Stimulated activated effector memory CD8-positive, alpha-beta T cell treated with anti-CD3 and anti-CD28 coated beads, Interleukin-12 subunit alpha, Interleukin-12 subunit beta, amount 100 ng/mL, for 72 hours (primary cell): ENCODE measurements around the gene HSF4.

Experiments used
- ATAC-seq: fragments of 150-1000 bp; cut with Tn5 transposase; 2 replicates; pipeline ENCODE4 v1.10.0; 2021
- DNase-seq, 2 donors: peaks; one replicate each; pipeline ENCODE4 v3.0.0; 2021 to 2022; ENCODE audit warnings: low spot score in 2 of 2
- H3K27ac Mint-ChIP-seq: one replicate; pipeline ENCODE4 v1.8.0; 2022; ENCODE audit warnings: mild to moderate bottlenecking, mixed read lengths
- H3K36me3 Mint-ChIP-seq: one replicate; pipeline ENCODE4 v1.8.0; 2022; ENCODE audit warnings: mild to moderate bottlenecking, mixed read lengths
- H3K4me1 Mint-ChIP-seq: one replicate; pipeline ENCODE4 v1.8.0; 2022; ENCODE audit warnings: mixed read lengths
- H3K4me3 Mint-ChIP-seq: one replicate; pipeline ENCODE4 v1.8.0; 2022; ENCODE audit warnings: mild to moderate bottlenecking, mixed read lengths
- H3K9me3 Mint-ChIP-seq: one replicate; pipeline ENCODE4 v1.8.0; 2022; ENCODE audit warnings: mixed read lengths

The HSF4 gene

DNA sequence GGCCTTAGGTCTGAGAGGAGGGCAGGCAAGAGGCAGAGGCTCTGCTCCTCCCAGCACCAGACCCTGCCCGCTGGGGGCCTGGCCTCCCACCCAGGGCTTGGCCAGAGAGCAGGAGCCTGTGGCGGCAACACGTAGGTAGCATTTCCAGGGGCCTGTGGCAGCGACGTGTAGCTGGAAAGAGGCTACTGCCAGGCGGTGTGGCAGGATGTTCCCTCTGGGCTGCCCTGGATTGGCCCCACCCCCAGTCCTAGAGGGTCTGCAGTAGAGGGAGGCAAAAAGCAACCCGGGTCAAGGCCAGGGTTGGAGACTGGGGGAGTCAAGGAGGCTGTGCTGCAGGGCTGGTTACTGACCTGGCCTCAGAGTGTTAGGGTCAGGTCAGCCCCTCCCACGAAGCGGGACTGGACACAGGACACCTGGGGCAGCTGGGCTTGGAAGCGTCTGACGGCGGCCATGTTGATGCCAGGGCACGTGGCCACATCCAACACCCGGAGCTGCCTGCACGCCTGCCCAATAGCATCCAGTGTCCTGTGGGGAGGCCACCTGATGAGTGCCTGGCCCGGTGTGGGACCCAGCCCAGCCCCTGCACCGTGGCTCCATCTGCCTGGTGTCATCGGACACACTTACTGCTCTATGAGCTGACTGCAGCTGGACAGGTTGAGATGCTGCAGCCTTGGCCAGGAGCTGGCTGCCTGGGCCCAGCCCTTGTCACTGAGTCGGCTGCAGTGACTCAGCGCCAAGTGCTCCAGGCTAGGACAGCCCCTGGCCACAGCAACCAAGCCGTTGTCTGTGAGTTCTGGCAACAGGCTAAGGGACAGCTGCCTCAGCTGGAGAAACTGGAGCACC, 42.9 kb downstream of the HSF4 start:
- ATAC-seq (no peak), DNase-seq (no peak)
- H3K36me3 Mint-ChIP-seq, result peaks cover 32% of the 10 kb centered on the region
- H3K9me3 Mint-ChIP-seq, result no peaks in the 10 kb centered on the region
- peak overlapping the region; percentile 89 for H3K27ac Mint-ChIP-seq
- no peak overlapping the region for H3K4me3 Mint-ChIP-seq
- peaks cover 13% of the 10 kb centered on the region for H3K4me1 Mint-ChIP-seq

DNA sequence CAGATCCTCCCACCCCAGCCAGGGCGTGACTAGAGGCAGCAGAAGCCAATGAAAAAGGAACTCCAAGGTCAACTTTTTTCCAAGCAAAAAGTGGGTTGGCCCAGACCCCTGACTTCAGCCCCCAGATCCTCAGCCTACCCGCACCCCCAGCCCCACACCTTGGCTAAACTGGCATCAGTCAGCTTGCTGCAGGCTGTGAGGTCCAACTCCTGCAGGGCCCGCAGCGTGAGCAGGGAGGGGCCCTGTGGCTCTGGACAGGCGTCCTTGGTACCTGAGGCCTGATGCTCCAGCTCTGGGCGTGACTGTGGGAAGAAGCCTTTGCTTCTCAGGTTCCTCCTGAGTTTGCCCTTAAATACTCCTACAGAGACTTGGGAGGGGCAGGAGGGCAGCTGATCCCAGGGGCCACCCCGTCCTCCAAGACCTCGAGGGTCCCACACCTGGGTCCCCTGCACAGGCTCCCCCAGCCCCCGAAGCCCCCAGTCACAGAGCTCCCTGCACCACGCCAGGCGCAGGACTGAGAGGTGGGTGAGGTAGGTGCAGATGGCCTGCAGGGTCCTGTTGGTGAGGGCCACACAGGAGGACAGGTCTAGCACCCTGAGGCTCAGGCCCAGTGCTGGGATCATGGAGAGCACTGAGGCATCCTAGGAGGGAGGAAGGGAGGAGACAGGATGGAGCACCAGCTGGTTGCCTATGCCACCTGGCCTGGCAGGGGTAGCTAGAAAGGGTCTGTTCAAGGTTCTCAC, 43.8 kb downstream of the HSF4 start:
- H3K27ac Mint-ChIP-seq, result peak overlapping the region; percentile 60
- H3K4me3 Mint-ChIP-seq, result no peak overlapping the region
- H3K36me3 Mint-ChIP-seq, result peaks cover 26% of the 10 kb centered on the region
- peaks cover 13% of the 10 kb centered on the region for H3K4me1 Mint-ChIP-seq
- DNase-seq (no peak), ATAC-seq (no peak)
- H3K9me3 Mint-ChIP-seq, result no peaks in the 10 kb centered on the region

DNA sequence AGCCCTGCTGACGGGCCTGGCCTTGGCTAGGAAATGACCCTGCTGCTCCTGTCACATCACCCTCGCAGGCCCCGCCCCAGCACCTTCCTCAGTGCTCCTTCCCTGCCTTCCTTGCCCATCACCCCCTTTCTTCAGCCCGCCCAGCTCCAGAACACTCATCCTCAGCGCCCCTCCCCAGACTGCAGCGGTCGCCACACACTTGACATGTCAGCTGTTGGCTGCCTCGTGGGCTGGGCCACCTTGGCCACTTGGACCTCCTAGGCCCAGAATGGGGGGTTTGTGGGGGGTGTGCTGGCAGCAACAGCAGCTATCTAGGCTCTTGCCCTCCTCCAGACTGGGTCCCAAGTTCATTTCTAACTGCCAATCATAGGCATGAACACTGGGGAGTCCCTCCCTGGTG, 45.0 kb downstream of the HSF4 start:
- Mint-ChIP-seq H3K36me3 (peaks cover 18% of the 10 kb centered on the region), H3K27ac (peak overlapping the region; percentile 60), H3K4me3 (no peak overlapping the region), H3K4me1 (peaks cover 13% of the 10 kb centered on the region), H3K9me3 (no peaks in the 10 kb centered on the region)
- ATAC-seq, result no peak
- no peak for DNase-seq

DNA sequence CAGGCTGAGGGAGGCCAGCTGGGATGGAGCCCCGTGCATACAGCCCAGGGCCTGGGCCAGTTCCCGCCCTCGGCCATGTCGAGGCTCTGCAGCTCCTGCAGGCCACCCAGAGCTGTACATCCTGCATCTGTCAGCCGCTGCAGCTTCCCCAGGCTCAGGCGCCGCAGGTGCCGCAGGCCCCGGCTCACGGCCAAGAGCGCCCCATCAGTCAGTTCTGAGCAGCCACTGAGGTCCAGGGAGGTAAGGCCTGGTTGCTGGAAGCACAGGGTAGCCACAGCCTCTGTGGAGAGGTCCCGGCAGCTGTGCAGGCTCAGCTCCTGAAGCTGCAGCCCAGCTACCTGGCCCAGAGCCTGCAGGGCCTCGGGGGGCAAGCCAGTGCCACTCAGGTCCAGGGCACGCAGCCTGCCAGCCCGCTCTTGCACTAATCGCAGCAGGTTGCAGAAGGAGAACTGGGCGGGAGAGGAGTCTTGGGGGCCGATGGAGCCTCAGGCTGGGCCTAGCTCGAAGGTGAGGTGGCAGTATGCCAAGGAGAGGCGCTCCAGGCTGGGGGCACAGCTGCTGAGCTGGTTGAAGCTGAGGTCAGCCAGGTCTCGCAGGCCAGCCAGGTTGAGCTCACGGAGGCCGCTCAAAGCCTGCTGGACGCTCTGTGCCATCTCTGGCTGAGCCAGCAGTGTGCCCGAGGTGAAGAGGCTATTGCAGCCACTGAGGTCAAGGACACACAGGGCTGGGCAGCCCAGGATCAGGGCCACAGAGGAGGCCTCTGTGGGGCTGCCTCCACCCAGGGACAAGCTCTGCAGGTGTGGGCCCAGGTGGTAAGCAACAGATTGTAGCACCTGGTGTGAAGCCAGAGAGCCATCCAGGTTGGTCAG, 45.8 kb downstream of the HSF4 start:
- ATAC-seq (no peak), DNase-seq (no peak)
- Mint-ChIP-seq H3K9me3 (no peaks in the 10 kb centered on the region), H3K27ac (peak overlapping the region; percentile 68), H3K36me3 (peaks cover 12% of the 10 kb centered on the region), H3K4me3 (no peak overlapping the region), H3K4me1 (peaks cover 13% of the 10 kb centered on the region)

DNA sequence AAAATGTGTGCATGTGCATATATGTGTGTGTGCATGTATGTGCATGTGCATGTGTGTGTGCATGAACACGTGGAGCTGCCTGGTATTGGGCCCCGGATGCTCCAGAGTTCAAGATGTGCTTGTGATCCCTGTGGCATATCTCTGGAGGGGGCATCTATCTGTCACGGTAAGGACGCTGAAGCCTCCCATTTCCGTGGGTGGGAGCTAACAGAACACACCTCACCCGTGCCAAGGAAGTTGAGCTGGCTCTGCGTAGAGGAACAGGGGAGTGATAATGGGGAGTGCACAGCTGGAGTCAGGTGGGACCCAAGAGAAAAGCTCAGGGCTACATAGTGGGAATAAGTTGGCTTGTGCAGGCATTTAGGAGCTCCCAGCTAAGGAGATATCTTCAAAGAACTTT, 47.1 kb downstream of the HSF4 start:
- no peak for ATAC-seq
- H3K27ac Mint-ChIP-seq, result no peak overlapping the region
- H3K4me1 Mint-ChIP-seq, result peaks cover 10% of the 10 kb centered on the region
- H3K36me3 Mint-ChIP-seq, result no peaks in the 10 kb centered on the region
- H3K4me3 Mint-ChIP-seq, result no peak overlapping the region
- no peak for DNase-seq
- no peaks in the 10 kb centered on the region for H3K9me3 Mint-ChIP-seq

DNA sequence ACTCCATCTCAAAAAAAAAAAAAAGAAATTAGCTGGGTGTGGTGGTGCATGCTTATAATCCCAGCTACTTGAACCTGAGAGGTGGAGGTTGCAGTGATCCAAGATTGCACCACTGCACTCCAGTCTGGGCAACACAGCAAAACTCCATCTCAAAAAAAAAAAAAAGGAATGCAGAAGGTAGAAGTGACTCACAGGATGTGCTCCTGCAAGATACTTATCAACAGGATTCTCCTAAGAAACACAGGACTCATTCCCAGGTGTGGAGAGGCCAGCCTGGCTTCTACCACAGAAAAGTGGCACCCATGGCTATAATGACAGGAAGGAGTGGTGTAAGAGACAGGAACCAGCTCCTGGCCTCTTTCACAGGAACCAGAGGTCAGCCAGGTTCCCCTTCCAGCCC, 48.2 kb downstream of the HSF4 start:
- no peak overlapping the region for H3K27ac Mint-ChIP-seq
- H3K9me3 Mint-ChIP-seq, result no peaks in the 10 kb centered on the region

DNA sequence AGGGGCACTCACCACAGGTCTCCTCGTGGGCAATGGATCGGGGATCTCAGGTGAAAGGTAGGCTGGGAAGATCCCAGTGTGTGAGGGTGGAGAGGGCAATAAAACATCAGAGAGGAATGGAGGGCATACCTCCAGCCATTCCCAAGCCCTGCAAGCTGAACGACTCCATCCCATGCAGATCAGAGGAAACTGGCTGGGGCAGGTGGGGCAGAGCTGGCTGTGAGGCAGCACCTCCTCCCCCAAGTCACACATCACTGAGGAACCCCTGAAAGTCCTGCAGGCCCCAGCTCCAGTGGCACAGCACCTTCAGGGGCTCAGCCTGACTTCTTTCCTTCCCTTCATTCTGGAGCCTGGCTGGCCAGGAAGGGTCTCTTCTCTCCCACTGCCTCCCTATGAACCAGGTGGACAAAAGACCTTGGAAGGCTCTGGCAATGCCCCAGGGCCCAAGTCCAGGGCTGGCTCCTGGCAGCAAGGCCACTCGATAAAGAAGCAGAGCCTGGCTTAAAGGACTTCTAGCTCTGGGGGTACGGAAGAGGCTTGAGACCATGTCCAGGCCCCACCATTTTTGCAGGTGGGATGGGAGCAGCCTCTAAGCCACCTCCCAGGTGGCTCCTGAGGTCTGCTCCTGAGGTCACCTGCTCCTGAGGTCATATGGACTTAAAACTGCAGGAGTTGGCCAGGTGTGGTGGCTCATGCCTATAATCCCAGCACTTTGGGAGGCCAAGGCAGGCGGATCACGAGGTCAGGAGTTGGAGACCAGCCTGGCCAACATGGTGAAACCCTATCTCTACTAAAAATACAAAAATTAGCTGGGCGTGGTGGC, 48.9 kb downstream of the HSF4 start:
- H3K4me3 Mint-ChIP-seq, result no peak overlapping the region

More for the DNA sequence above, 48.2 kb downstream of the HSF4 start:
- ATAC-seq (no peak), DNase-seq (no peak)
- peaks cover 5% of the 10 kb centered on the region for H3K4me1 Mint-ChIP-seq
- H3K4me3 Mint-ChIP-seq, result no peak overlapping the region
- peaks cover 5% of the 10 kb centered on the region for H3K36me3 Mint-ChIP-seq

DNA sequence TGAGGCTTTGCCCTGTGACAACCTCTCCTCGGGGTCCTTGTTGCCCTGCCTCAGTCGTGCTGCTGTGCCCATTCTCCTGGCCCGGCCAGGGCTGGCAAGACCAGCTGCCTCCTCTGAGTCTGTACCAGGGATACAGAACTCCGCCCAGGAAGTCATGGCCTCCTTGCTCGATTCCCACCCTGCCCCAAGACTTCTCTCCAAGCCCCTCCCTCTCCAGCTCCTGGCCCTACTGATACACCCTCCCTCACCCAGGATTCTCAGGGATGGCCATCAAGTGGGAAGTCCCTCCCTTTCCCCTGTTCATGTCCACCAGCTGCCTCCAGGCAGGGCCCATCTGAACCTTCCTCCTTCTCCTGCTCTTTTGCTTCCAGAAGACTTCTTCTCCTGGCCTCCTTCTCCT, 51.2 kb downstream of the HSF4 start:
- H3K36me3 Mint-ChIP-seq, result peaks cover 6% of the 10 kb centered on the region
- no peaks in the 10 kb centered on the region for H3K4me1 Mint-ChIP-seq
- ATAC-seq, result no peak
- H3K4me3 Mint-ChIP-seq, result no peak overlapping the region
- H3K27ac Mint-ChIP-seq, result peak overlapping the region; percentile 32
- DNase-seq, result no peak
- H3K9me3 Mint-ChIP-seq, result no peaks in the 10 kb centered on the region

More for the DNA sequence above, 48.9 kb downstream of the HSF4 start:
- no peak for ATAC-seq
- Mint-ChIP-seq H3K27ac (no peak overlapping the region), H3K36me3 (peaks cover 6% of the 10 kb centered on the region), H3K9me3 (no peaks in the 10 kb centered on the region), H3K4me1 (peaks cover 5% of the 10 kb centered on the region)
- DNase-seq, result no peak

DNA sequence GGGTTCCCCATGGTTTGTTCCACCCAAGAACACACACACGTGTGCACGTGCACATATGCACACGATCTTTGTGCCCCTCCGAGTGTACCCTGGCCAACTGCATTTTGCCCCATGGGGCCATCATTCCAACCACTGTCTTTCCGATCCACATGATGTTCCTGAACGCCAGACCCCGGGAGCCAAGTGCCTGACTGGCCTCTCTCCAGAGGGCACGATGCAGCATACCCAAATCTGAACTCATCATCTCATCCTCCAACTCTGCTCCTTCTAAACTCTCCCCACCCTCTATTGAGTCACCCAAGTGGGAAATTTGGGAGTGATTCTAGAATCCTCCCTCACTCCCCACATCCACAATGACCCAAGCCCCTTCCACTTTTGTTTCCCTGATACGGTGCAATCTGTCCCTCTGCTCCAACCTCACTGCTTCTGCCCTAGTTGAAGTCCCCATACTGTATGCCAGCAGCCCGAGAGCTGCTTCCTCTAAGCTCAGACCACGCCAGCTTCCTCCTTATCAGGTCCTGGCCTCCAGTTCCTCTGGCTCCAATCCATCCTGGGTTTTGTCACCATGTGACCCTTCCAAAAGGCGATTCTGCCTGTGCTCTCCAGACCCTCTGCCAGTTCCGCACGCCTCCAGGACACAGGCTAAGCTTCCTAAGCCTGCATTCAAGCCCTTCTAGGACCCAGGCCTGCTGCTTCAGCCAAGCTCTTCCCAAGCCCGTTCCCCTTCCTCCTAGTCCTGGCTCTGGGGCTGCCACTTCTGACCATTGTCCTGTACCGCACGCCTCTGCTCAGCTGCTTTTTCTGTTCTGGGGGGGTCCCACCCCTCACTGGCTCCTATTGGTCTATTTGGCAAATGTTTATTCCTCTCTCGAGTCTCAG, 52.3 kb downstream of the HSF4 start:
- H3K4me3 Mint-ChIP-seq, result no peak overlapping the region
- H3K27ac Mint-ChIP-seq, result peak overlapping the region; percentile 32
- H3K4me1 Mint-ChIP-seq, result no peaks in the 10 kb centered on the region
- H3K36me3 Mint-ChIP-seq, result peaks cover 6% of the 10 kb centered on the region
- DNase-seq (no peak), ATAC-seq (no peak)
- H3K9me3 Mint-ChIP-seq, result no peaks in the 10 kb centered on the region
